ENCODE results near the gene DNAAF8.
"Not testable (repeated sequence)": the region's sequence is repeated elsewhere in the genome, so short reads cannot be mapped to it uniquely, and the experiment has no call there.

DNAAF8 gene

GRCh38 chr16:4724661-4725270 lies 9.6 kb upstream of the DNAAF8 start:
- DNase-seq: no peak

GRCh38 chr16:4726616-4727015 lies 7.7 kb upstream of the DNAAF8 start:
- no peak for DNase-seq

GRCh38 chr16:4728676-4729075 lies 5.7 kb upstream of the DNAAF8 start:
- DNase-seq: no peak

- no peak for DNase-seq
Measured at GRCh38 chr16:4729876-4730275, 4.5 kb upstream of the DNAAF8 start.

GRCh38 chr16:4733211-4733742 lies 1.1 kb upstream of the DNAAF8 start:
- no peak for DNase-seq

- no peak for DNase-seq
Measured at GRCh38 chr16:4733747-4734062, 632 bp upstream of the DNAAF8 start.

GRCh38 chr16:4734730-4735535 lies 596 bp downstream of the DNAAF8 start:
- DNase-seq: peak; percentile 68

- DNase-seq: no peak
Measured at GRCh38 chr16:4736546-4736945, 2.2 kb downstream of the DNAAF8 start.

- DNase-seq: no peak
Measured at GRCh38 chr16:4737545-4737944, 3.2 kb downstream of the DNAAF8 start.

GRCh38 chr16:4738370-4738769 lies 4.0 kb downstream of the DNAAF8 start:
- DNase-seq: not testable (repeated sequence)

GRCh38 chr16:4743226-4743878 lies 9.0 kb downstream of the DNAAF8 start:
- DNase-seq: no peak

- no peak for DNase-seq
Measured at GRCh38 chr16:4744555-4745273, 10.4 kb downstream of the DNAAF8 start.

GRCh38 chr16:4745274-4745569 lies 10.9 kb downstream of the DNAAF8 start:
- no peak for DNase-seq

GRCh38 chr16:4746215-4746614 lies 11.9 kb downstream of the DNAAF8 start:
- no peak for DNase-seq

GRCh38 chr16:4746991-4747574 lies 12.7 kb downstream of the DNAAF8 start:
- DNase-seq: no peak

- no peak for DNase-seq
Measured at GRCh38 chr16:4747906-4748681, 13.8 kb downstream of the DNAAF8 start.

- DNase-seq: no peak
Measured at GRCh38 chr16:4748682-4749411, 14.5 kb downstream of the DNAAF8 start.

- DNase-seq: no peak
Measured at GRCh38 chr16:4749700-4750257, 15.4 kb downstream of the DNAAF8 start.

- DNase-seq: no peak
Measured at GRCh38 chr16:4750896-4751295, 16.6 kb downstream of the DNAAF8 start.

- DNase-seq: no peak
Measured at GRCh38 chr16:4752351-4753100, 18.2 kb downstream of the DNAAF8 start.
